Endothelial cell of umbilical vein (primary cell): Measurements from ENCODE around the gene AGAP9. TPM values are rescaled to one million over a fixed set of nuclear protein-coding genes. Genes with fewer than 3 reads are reported as not detected.
"Not testable (repeated sequence)": the region's sequence is repeated elsewhere in the genome, so short reads cannot be mapped to it uniquely, and the experiment has no call there.

ENCODE experiments used
- BruUV-seq: library from RNA; stranded (reverse); fragments of 400-500 nt; replicated peaks from 2 replicates; lab custom pipeline; 2021; lab: Mats Ljungman, UMichigan
- CTCF ChIA-PET: fragments of 300-600, 350-600 bp; sonication (Branson Sonifier 250); formaldehyde crosslinking; loops from one replicate; lab custom pipeline; 2021; ENCODE audit warnings: antibody characterized with exemption, inconsistent platforms; lab: Charles Lee
- POLR2A ChIA-PET: fragments of 300-600, 350-600 bp; sonication (Branson Sonifier 250); formaldehyde crosslinking; loops from one replicate; lab custom pipeline; 2021; ENCODE audit warnings: antibody characterized with exemption, inconsistent platforms; lab: Charles Lee
- DNase-seq: peaks from one replicate; pipeline ENCODE4 v3.0.0-alpha.2; 2011; ENCODE audit warnings: low read depth, low spot score
- FAIRE-seq: peaks from 2 replicates; lab custom pipeline; 2011; peaks lifted over from hg19 to GRCh38; lab: Jason Lieb, UNC
- H2AFZ ChIP-seq: 2 replicates; pipeline ENCODE4 v1.6.0; 2012; ENCODE audit warnings: low read depth, low read length, control low read depth, inconsistent platforms
- H3K27ac ChIP-seq: 2 replicates; pipeline ENCODE4 v1.5.1; 2011; ENCODE audit warnings: low read depth, mild to moderate bottlenecking, control low read depth, low read length, moderate library complexity; ENCODE audit not compliant: insufficient read depth
- H3K27me3 ChIP-seq, 2 experiments: 2 replicates each; pipeline versions ENCODE4 v1.6.0 to v1.6.1; 2011; ENCODE audit warnings: low read length in 2 of 2, mixed read lengths in 1 of 2; ENCODE audit not compliant: control insufficient read depth in 2 of 2, insufficient read depth in 2 of 2
- H3K36me3 ChIP-seq, 2 experiments: 2 replicates in 1 of 2; 3 replicates in 1 of 2; pipeline ENCODE4 v1.5.1; 2011; ENCODE audit warnings: low read length in 2 of 2, mild to moderate bottlenecking in 1 of 2, moderate library complexity in 1 of 2; ENCODE audit not compliant: control insufficient read depth in 2 of 2, insufficient read depth in 2 of 2; ENCODE audit errors: extremely low read depth in 1 of 2
- H3K4me1 ChIP-seq: 3 replicates; pipeline ENCODE4 v1.5.1; 2011; ENCODE audit warnings: mild to moderate bottlenecking, low read length; ENCODE audit not compliant: control insufficient read depth, insufficient read depth; ENCODE audit errors: extremely low read depth
- H3K4me2 ChIP-seq: 2 replicates; pipeline ENCODE4 v1.6.1; 2011; ENCODE audit warnings: low read length, control low read depth, mixed read lengths; ENCODE audit not compliant: insufficient read depth
- H3K4me3 ChIP-seq, 3 experiments: fragments of 200-600 bp in 1 of 3; sonication (generic), shearing (Covaris generic) in 1 of 3; replicated peaks in 1 of 3; 2 replicates each; pipeline ENCODE4 v1.5.1; 2011 to 2016; ENCODE audit warnings: control low read depth in 3 of 3, low read length in 3 of 3, mild to moderate bottlenecking in 2 of 3, inconsistent platforms in 1 of 3, low read depth in 1 of 3, moderate library complexity in 1 of 3; ENCODE audit not compliant: insufficient read depth in 1 of 3
- H3K79me2 ChIP-seq: 2 replicates; pipeline ENCODE4 v1.6.0; 2012; ENCODE audit warnings: low read length, inconsistent platforms; ENCODE audit not compliant: control insufficient read depth, insufficient read depth
- H3K9ac ChIP-seq: replicated peaks from 2 replicates; pipeline ENCODE3; 2011; ENCODE audit warnings: low read length, control low read depth; ENCODE audit not compliant: insufficient read depth; ENCODE audit errors: extremely low read depth
- H3K9me1 ChIP-seq: replicated peaks from 3 replicates; pipeline ENCODE4 v1.6.0; 2011; ENCODE audit warnings: mild to moderate bottlenecking, low read length; ENCODE audit not compliant: control insufficient read depth, insufficient read depth; ENCODE audit errors: extremely low read depth
- H3K9me3 ChIP-seq: replicated peaks from 2 replicates; pipeline ENCODE4 v1.5.1; 2012; ENCODE audit warnings: low read length, inconsistent platforms; ENCODE audit not compliant: control insufficient read depth, insufficient read depth
- H4K20me1 ChIP-seq: replicated peaks from 2 replicates; pipeline ENCODE3; 2011; ENCODE audit warnings: mild to moderate bottlenecking, low read length; ENCODE audit not compliant: control insufficient read depth, insufficient read depth; ENCODE audit errors: extremely low read depth
- CTCF ChIP-seq, 2 donors: IDR thresholded peaks; 1 replicate in 1 of 2; 2 replicates in 1 of 2; pipeline ENCODE4 v1.5.1; 2011; ENCODE audit warnings: low read length in 2 of 2, mild to moderate bottlenecking in 2 of 2, moderate library complexity in 2 of 2, control low read depth in 1 of 2, inconsistent platforms in 1 of 2, low read depth in 1 of 2; ENCODE audit not compliant: insufficient read depth in 1 of 2; ENCODE audit errors: extremely low read depth in 1 of 2
- EZH2 ChIP-seq: IDR thresholded peaks from 2 replicates; pipeline ENCODE4 v1.6.1; 2012; ENCODE audit warnings: borderline replicate concordance, low read depth, mild to moderate bottlenecking, moderate library complexity, low read length, inconsistent platforms; ENCODE audit not compliant: severe bottlenecking
- GATA2 ChIP-seq: IDR thresholded peaks from 2 replicates; pipeline ENCODE4 v1.7.0; 2011; ENCODE audit warnings: low read depth, mild to moderate bottlenecking, moderate library complexity, mixed read lengths, low read length; ENCODE audit not compliant: insufficient read length, insufficient read depth
- JUN ChIP-seq: IDR thresholded peaks from 2 replicates; pipeline ENCODE4 v1.6.1; 2011; ENCODE audit warnings: borderline replicate concordance, low read depth; ENCODE audit not compliant: insufficient read length, insufficient read depth
- MAX ChIP-seq: IDR thresholded peaks from 2 replicates; pipeline ENCODE4 v1.6.1; 2011; ENCODE audit not compliant: insufficient read depth, insufficient read length
- MYC ChIP-seq: IDR thresholded peaks from one replicate; pipeline ENCODE4 v1.6.1; 2011; ENCODE audit warnings: mild to moderate bottlenecking, low read depth, low read length
- POLR2A ChIP-seq: IDR thresholded peaks from 2 replicates; pipeline ENCODE4 v1.6.1; 2012; ENCODE audit warnings: low read depth, mild to moderate bottlenecking, control low read depth, low read length
- POLR2AphosphoS5 ChIP-seq: IDR thresholded peaks from 2 replicates; pipeline ENCODE4 v1.6.1; 2012; ENCODE audit warnings: low read depth, mild to moderate bottlenecking, control low read depth, low read length, moderate library complexity; ENCODE audit not compliant: insufficient read depth
- dilution Hi-C: fragments of 300-500 bp; cut with MboI; formaldehyde crosslinking; loops from one replicate; pipeline ENCODE4 v1.15.0; 2019; ENCODE audit warnings: low sequenced_read_pairs; ENCODE audit not compliant: extremely low pct_ligation_motif_present
- intact Hi-C: fragments of 100-400 bp; cut with micrococcal nuclease; formaldehyde crosslinking; loops from one replicate; pipeline ENCODE4 v1.10.0; 2022
- polyA plus RNA-seq, 4 experiments: library from polyadenylated mRNA; depleted of rRNA in 3 of 4; stranded (reverse) in 3 of 4; unstranded in 1 of 4; fragments of >200 nt; gene quantifications; 2 replicates each; pipeline versions ENCODE4 v1.2.1 to v1.2.3, GENCODE V29; 2011 to 2012; ENCODE audit warnings: missing spikeins in 1 of 4
- total RNA-seq: library from RNA; stranded (reverse); gene quantifications from 2 replicates; pipeline ENCODE4 v1.2.3, GENCODE V29; 2021

Gene AGAP9
- total and polyA plus RNA-seq, 2 donors (not counting 3 experiments of a cell fraction or from before 2014, with no cell fraction given) = 9.9 to 14.4 TPM

GRCh38 chr10:47461261-47461687 lies 62.2 kb downstream of the AGAP9 start:
- POLR2A ChIA-PET, H3K4me1 ChIP-seq, H3K9me3 ChIP-seq, H3K9ac ChIP-seq, H4K20me1 ChIP-seq, dilution Hi-C loops, H3K27me3 ChIP-seq, FAIRE-seq, H3K27ac ChIP-seq, H3K36me3 ChIP-seq, H3K4me2 ChIP-seq, H3K9me1 ChIP-seq, intact Hi-C loops, BruUV-seq, H3K79me2 ChIP-seq: not testable (repeated sequence)
- TF ChIP-seq CTCF (IDR thresholded peaks at IDR 0.05; ENCODE audit: extremely low read depth in 1 of 2, insufficient read depth in 1 of 2, low read depth in 1 of 2, low read length in 2 of 2) = peak; percentile 13 to 39
- peak; percentile 48 for DNase-seq
- H2AFZ ChIP-seq = peak overlapping the region; percentile 37
- CTCF ChIA-PET = interaction anchor here (0.5 kb wide), 1 partner anchor 100 kb away, joined by 3 read pairs; no protein-coding TSS in a partner anchor
- H3K4me3 ChIP-seq = peak overlapping the region in 1 of 3 experiments; percentile 15

GRCh38 chr10:47458466-47459154 lies 64.8 kb downstream of the AGAP9 start:
- Histone ChIP-seq H3K79me2 (no peaks in the 10 kb centered on the region), H3K9me3 (no peaks in the 10 kb centered on the region), H3K9me1 (no peaks in the 10 kb centered on the region), H3K4me3 (no peak overlapping the region), H3K27ac (no peak overlapping the region), H3K36me3 (no peaks in the 10 kb centered on the region), H2AFZ (no peak overlapping the region), H3K27me3 (no peaks in the 10 kb centered on the region), H3K9ac (no peak overlapping the region), H4K20me1 (no peaks in the 10 kb centered on the region), H3K4me1 (no peaks in the 10 kb centered on the region), H3K4me2 (no peak overlapping the region)
- ChIA-PET CTCF (no interaction called here), POLR2A (no interaction called here)
- intact Hi-C loops (no loop called here), dilution Hi-C loops (no loop called here)
- no peak for FAIRE-seq
- TF ChIP-seq GATA2 (no peak), MYC (no peak), POLR2AphosphoS5 (no peak), JUN (no peak), MAX (no peak), EZH2 (no peak), POLR2A (no peak), CTCF (IDR thresholded peaks at IDR 0.05; ENCODE audit: extremely low read depth in 1 of 2, insufficient read depth in 1 of 2, low read depth in 1 of 2, low read length in 2 of 2) (no peak)
- no peak for DNase-seq
- BruUV-seq = no TSS peak
